IMR-90 (cell line): ENCODE measurements around the gene TJAP1. TPM values are rescaled to one million over a fixed set of nuclear protein-coding genes. Genes with fewer than 3 reads are reported as not detected.
"Not testable (repeated sequence)": the region's sequence is repeated elsewhere in the genome, so short reads cannot be mapped to it uniquely, and the experiment has no call there.

Experiments used
- ATAC-seq: fragments of 200-7000 bp; cut with Tn5 transposase; 2 replicates; pipeline ENCODE4 v1.9.1; 2020; ENCODE audit warnings: low read depth, mild to moderate bottlenecking, moderate library complexity
- BruUV-seq: library from RNA; stranded (reverse); fragments of 400-500 nt; replicated peaks from 2 replicates; lab custom pipeline; 2021; lab: Mats Ljungman, UMichigan
- CTCF ChIA-PET: fragments of 300-600 bp; formaldehyde crosslinking; extraction: SDS; loops from one replicate; lab custom pipeline; 2021; ENCODE audit warnings: antibody characterized with exemption; lab: Yijun Ruan, JAX
- POLR2A ChIA-PET: fragments of 300-600 bp; sonication (Branson Sonifier 250); formaldehyde crosslinking; loops from one replicate; lab custom pipeline; 2022; ENCODE audit warnings: antibody characterized with exemption; ENCODE audit not compliant: unreplicated experiment; lab: Charles Lee
- DNase-seq: peaks from one replicate; pipeline ENCODE4 v3.0.0; 2013
- H2AFZ ChIP-seq: replicated peaks from 2 replicates; pipeline ENCODE3; 2013; ENCODE audit warnings: low read length, mild to moderate bottlenecking; ENCODE audit not compliant: poor library complexity
- H2AK5ac ChIP-seq: 2 replicates; pipeline ENCODE4 v1.6.1; 2013; ENCODE audit warnings: low read depth, low read length, inconsistent platforms
- H2AK9ac ChIP-seq: replicated peaks from 2 replicates; pipeline ENCODE3; 2013; ENCODE audit warnings: mild to moderate bottlenecking, low read depth, low read length, moderate library complexity; ENCODE audit not compliant: poor library complexity
- H2BK120ac ChIP-seq: 2 replicates; pipeline ENCODE4 v1.6.1; 2013; ENCODE audit warnings: low read depth, low read length, inconsistent platforms
- H2BK15ac ChIP-seq: 3 replicates; pipeline ENCODE4 v1.6.1; 2013; ENCODE audit warnings: low read depth, low read length, inconsistent platforms
- H2BK20ac ChIP-seq: 2 replicates; pipeline ENCODE4 v1.6.1; 2013; ENCODE audit warnings: low read depth, mild to moderate bottlenecking, inconsistent platforms, low read length, moderate library complexity
- H2BK5ac ChIP-seq: 2 replicates; pipeline ENCODE4 v1.6.1; 2013; ENCODE audit warnings: mild to moderate bottlenecking, low read depth, low read length, inconsistent platforms; ENCODE audit not compliant: poor library complexity, severe bottlenecking
- H3K14ac ChIP-seq: replicated peaks from 2 replicates; pipeline ENCODE4 v1.6.1; 2013; ENCODE audit warnings: low read depth, low read length, inconsistent platforms
- H3K18ac ChIP-seq: 2 replicates; pipeline ENCODE4 v1.6.1; 2013; ENCODE audit warnings: low read depth, low read length, control low read depth
- H3K23ac ChIP-seq: 2 replicates; pipeline ENCODE4 v1.6.1; 2013; ENCODE audit warnings: low read depth, low read length, inconsistent platforms
- H3K27ac ChIP-seq: 2 replicates; pipeline ENCODE4 v1.5.1; 2013; ENCODE audit warnings: mild to moderate bottlenecking, control low read depth, low read length; ENCODE audit not compliant: insufficient read depth
- H3K27me3 ChIP-seq: 2 replicates; pipeline ENCODE4 v1.6.1; 2013; ENCODE audit warnings: low read length; ENCODE audit not compliant: control insufficient read depth, insufficient read depth
- H3K36me3 ChIP-seq: 2 replicates; pipeline ENCODE4 v1.6.1; 2013; ENCODE audit warnings: low read length, mixed read lengths; ENCODE audit not compliant: control insufficient read depth, insufficient read depth
- H3K4ac ChIP-seq: 2 replicates; pipeline ENCODE4 v1.6.1; 2013; ENCODE audit warnings: low read depth, low read length, inconsistent platforms
- H3K4me1 ChIP-seq: 2 replicates; pipeline ENCODE4 v1.6.1; 2013; ENCODE audit warnings: low read length, mixed read lengths; ENCODE audit not compliant: control insufficient read depth, insufficient read depth
- H3K4me2 ChIP-seq: 2 replicates; pipeline ENCODE4 v1.6.1; 2013; ENCODE audit warnings: low read depth, mild to moderate bottlenecking, control low read depth, low read length, moderate library complexity
- H3K4me3 ChIP-seq: 2 replicates; pipeline ENCODE4 v1.5.1; 2013; ENCODE audit warnings: low read depth, mild to moderate bottlenecking, control low read depth, low read length, moderate library complexity; ENCODE audit not compliant: insufficient read depth
- H3K56ac ChIP-seq: 2 replicates; pipeline ENCODE4 v1.6.1; 2013; ENCODE audit warnings: low read length, inconsistent platforms; ENCODE audit not compliant: insufficient read depth; ENCODE audit errors: extremely low read depth
- H3K79me1 ChIP-seq, 2 experiments: 2 replicates each; pipeline ENCODE4 v1.6.1; 2013; ENCODE audit warnings: low read length in 2 of 2, inconsistent platforms in 1 of 2, low read depth in 1 of 2
- H3K9ac ChIP-seq: 2 replicates; pipeline ENCODE4 v1.6.1; 2013; ENCODE audit warnings: low read depth, low read length, control low read depth
- H3K9me1 ChIP-seq: 2 replicates; pipeline ENCODE4 v1.6.1; 2013; ENCODE audit warnings: low read length, inconsistent platforms; ENCODE audit not compliant: insufficient read depth
- H3K9me3 ChIP-seq: 2 replicates; pipeline ENCODE4 v1.6.1; 2013; ENCODE audit warnings: low read length; ENCODE audit not compliant: control insufficient read depth, insufficient read depth
- H4K20me1 ChIP-seq: 2 replicates; pipeline ENCODE4 v1.6.1; 2013; ENCODE audit warnings: low read length, inconsistent platforms; ENCODE audit not compliant: insufficient read depth
- H4K5ac ChIP-seq: 2 replicates; pipeline ENCODE4 v1.6.1; 2013; ENCODE audit warnings: mild to moderate bottlenecking, low read depth, low read length, control low read depth
- H4K8ac ChIP-seq, 2 experiments: 2 replicates each; pipeline ENCODE4 v1.6.1; 2013; ENCODE audit warnings: low read depth in 2 of 2, low read length in 2 of 2, control low read depth in 1 of 2, inconsistent platforms in 1 of 2
- H4K91ac ChIP-seq: 2 replicates; pipeline ENCODE4 v1.6.1; 2013; ENCODE audit warnings: low read depth, low read length, inconsistent platforms; ENCODE audit not compliant: insufficient read depth
- WGBS, 2 experiments: methylation state at CpG; one replicate each; pipeline versions ENCODE4 v1.1.5 to v1.1.7; 2013; ENCODE audit warnings: missing lambda C conversion rate in 2 of 2; ENCODE audit not compliant: insufficient read length in 1 of 2; ENCODE audit errors: extremely low coverage in 2 of 2; 5-methylcytosine and 5-hydroxymethylcytosine counted together
- dilution Hi-C: fragments of 300-500 bp; cut with HindIII; formaldehyde crosslinking; loops from one replicate; pipeline ENCODE4 v1.14.3; 2018; ENCODE audit warnings: low sequenced_read_pairs; ENCODE audit not compliant: unreplicated experiment
- in situ Hi-C: fragments of 300-500 bp; cut with MboI; formaldehyde crosslinking; loops from 3 replicates; pipeline ENCODE4 v1.14.3; 2019; ENCODE audit warnings: low sequenced_read_pairs, inconsistent platforms, mixed read lengths
- intact Hi-C: fragments of 100-400 bp; cut with micrococcal nuclease; formaldehyde crosslinking; loops from 2 replicates; pipeline ENCODE4 v1.10.0; 2022
- polyA plus RNA-seq, 3 experiments: library from polyadenylated mRNA; depleted of rRNA; stranded (reverse); fragments of >200 nt; gene quantifications; 2 replicates each; pipeline ENCODE4 v1.2.3, GENCODE V29; 2012; ENCODE audit warnings: low replicate concordance in 1 of 3
- total RNA-seq: library from RNA; depleted of rRNA; stranded (reverse); fragments of >200 nt; gene quantifications from 2 replicates; pipeline ENCODE4 v1.2.3, GENCODE V29; 2012

Gene TJAP1
- total and polyA plus RNA-seq, 2 of the 4 experiments (the other 2 are of a cell fraction), result 12.2 to 34.2 TPM

DNA sequence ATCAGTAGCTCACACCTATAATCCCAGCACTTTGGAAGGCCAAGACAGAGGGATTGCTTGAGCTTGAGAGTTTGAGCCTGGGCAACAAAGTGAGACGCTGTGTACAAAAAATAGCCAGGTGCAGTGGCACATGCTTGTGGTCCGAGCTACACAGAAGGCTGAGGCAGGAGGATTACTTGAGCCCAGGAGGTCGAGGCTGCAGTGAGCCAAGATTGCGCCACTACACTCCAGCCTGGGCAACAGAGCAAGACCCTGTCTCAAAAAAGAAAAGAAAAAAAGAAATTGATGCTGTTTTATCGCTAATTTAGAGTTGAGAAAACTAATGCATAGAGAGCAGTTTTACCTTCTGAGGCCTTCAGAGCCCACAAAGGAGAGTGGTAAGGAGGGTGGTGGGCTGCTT, 20.9 kb downstream of the TJAP1 start:
- POLR2A ChIA-PET, BruUV-seq, H2BK20ac ChIP-seq, dilution Hi-C loops, H3K4ac ChIP-seq, ATAC-seq, H2AFZ ChIP-seq, H2AK9ac ChIP-seq, H3K23ac ChIP-seq, H3K56ac ChIP-seq, DNase-seq, H4K8ac ChIP-seq, H2BK15ac ChIP-seq, H3K27me3 ChIP-seq, H2AK5ac ChIP-seq, H3K9ac ChIP-seq, H4K5ac ChIP-seq, H3K27ac ChIP-seq, H3K4me3 ChIP-seq, H2BK5ac ChIP-seq, H3K18ac ChIP-seq, CTCF ChIA-PET, H3K9me3 ChIP-seq, H3K14ac ChIP-seq, H2BK120ac ChIP-seq, H4K91ac ChIP-seq, H3K4me2 ChIP-seq: not testable (repeated sequence)
- H3K79me1 ChIP-seq, result peaks cover 20 to 44% of the 10 kb centered on the region in 2 experiments
- 100% methylated on average over 4 of the region's 5 CpGs; no CpG with 5 or more reads in 1 of the 2 experiments for WGBS, 2 experiments
- in situ Hi-C loops (loop anchor here (5.0 to 10.0 kb wide), 2 partner anchors 36 to 53 kb away; no protein-coding TSS in a partner anchor), intact Hi-C loops (loop anchor here (5.0 kb wide), 1 partner anchor 131 kb away; the partner anchor contains the start of gene ZNF318)
- H3K36me3 ChIP-seq, result peaks cover 42% of the 10 kb centered on the region
- H3K4me1 ChIP-seq, result peaks cover 35% of the 10 kb centered on the region
- peaks cover 23% of the 10 kb centered on the region for H3K9me1 ChIP-seq
- H4K20me1 ChIP-seq, result peaks cover 14% of the 10 kb centered on the region; the same call in 1 of the 2 replicates
